Endothelial cell of umbilical vein (primary cell): Measurements from ENCODE around the gene IL17REL. TPM values are rescaled to one million over a fixed set of nuclear protein-coding genes. Genes with fewer than 3 reads are reported as not detected.

ENCODE experiments used
- BruUV-seq: library from RNA; stranded (reverse); fragments of 400-500 nt; replicated peaks from 2 replicates; lab custom pipeline; 2021; lab: Mats Ljungman, UMichigan
- CTCF ChIA-PET: fragments of 300-600, 350-600 bp; sonication (Branson Sonifier 250); formaldehyde crosslinking; loops from one replicate; lab custom pipeline; 2021; ENCODE audit warnings: antibody characterized with exemption, inconsistent platforms; lab: Charles Lee
- POLR2A ChIA-PET: fragments of 300-600, 350-600 bp; sonication (Branson Sonifier 250); formaldehyde crosslinking; loops from one replicate; lab custom pipeline; 2021; ENCODE audit warnings: antibody characterized with exemption, inconsistent platforms; lab: Charles Lee
- DNase-seq: peaks from one replicate; pipeline ENCODE4 v3.0.0-alpha.2; 2011; ENCODE audit warnings: low read depth, low spot score
- FAIRE-seq: peaks from 2 replicates; lab custom pipeline; 2011; peaks lifted over from hg19 to GRCh38; lab: Jason Lieb, UNC
- H2AFZ ChIP-seq: 2 replicates; pipeline ENCODE4 v1.6.0; 2012; ENCODE audit warnings: low read depth, low read length, control low read depth, inconsistent platforms
- H3K27ac ChIP-seq: 2 replicates; pipeline ENCODE4 v1.5.1; 2011; ENCODE audit warnings: low read depth, mild to moderate bottlenecking, control low read depth, low read length, moderate library complexity; ENCODE audit not compliant: insufficient read depth
- H3K27me3 ChIP-seq, 2 experiments: 2 replicates each; pipeline versions ENCODE4 v1.6.0 to v1.6.1; 2011; ENCODE audit warnings: low read length in 2 of 2, mixed read lengths in 1 of 2; ENCODE audit not compliant: control insufficient read depth in 2 of 2, insufficient read depth in 2 of 2
- H3K36me3 ChIP-seq, 2 experiments: 2 replicates in 1 of 2; 3 replicates in 1 of 2; pipeline ENCODE4 v1.5.1; 2011; ENCODE audit warnings: low read length in 2 of 2, mild to moderate bottlenecking in 1 of 2, moderate library complexity in 1 of 2; ENCODE audit not compliant: control insufficient read depth in 2 of 2, insufficient read depth in 2 of 2; ENCODE audit errors: extremely low read depth in 1 of 2
- H3K4me1 ChIP-seq: 3 replicates; pipeline ENCODE4 v1.5.1; 2011; ENCODE audit warnings: mild to moderate bottlenecking, low read length; ENCODE audit not compliant: control insufficient read depth, insufficient read depth; ENCODE audit errors: extremely low read depth
- H3K4me2 ChIP-seq: 2 replicates; pipeline ENCODE4 v1.6.1; 2011; ENCODE audit warnings: low read length, control low read depth, mixed read lengths; ENCODE audit not compliant: insufficient read depth
- H3K4me3 ChIP-seq, 3 experiments: fragments of 200-600 bp in 1 of 3; sonication (generic), shearing (Covaris generic) in 1 of 3; replicated peaks in 1 of 3; 2 replicates each; pipeline ENCODE4 v1.5.1; 2011 to 2016; ENCODE audit warnings: control low read depth in 3 of 3, low read length in 3 of 3, mild to moderate bottlenecking in 2 of 3, inconsistent platforms in 1 of 3, low read depth in 1 of 3, moderate library complexity in 1 of 3; ENCODE audit not compliant: insufficient read depth in 1 of 3
- H3K79me2 ChIP-seq: 2 replicates; pipeline ENCODE4 v1.6.0; 2012; ENCODE audit warnings: low read length, inconsistent platforms; ENCODE audit not compliant: control insufficient read depth, insufficient read depth
- H3K9ac ChIP-seq: replicated peaks from 2 replicates; pipeline ENCODE3; 2011; ENCODE audit warnings: low read length, control low read depth; ENCODE audit not compliant: insufficient read depth; ENCODE audit errors: extremely low read depth
- H3K9me1 ChIP-seq: replicated peaks from 3 replicates; pipeline ENCODE4 v1.6.0; 2011; ENCODE audit warnings: mild to moderate bottlenecking, low read length; ENCODE audit not compliant: control insufficient read depth, insufficient read depth; ENCODE audit errors: extremely low read depth
- H3K9me3 ChIP-seq: replicated peaks from 2 replicates; pipeline ENCODE4 v1.5.1; 2012; ENCODE audit warnings: low read length, inconsistent platforms; ENCODE audit not compliant: control insufficient read depth, insufficient read depth
- H4K20me1 ChIP-seq: replicated peaks from 2 replicates; pipeline ENCODE3; 2011; ENCODE audit warnings: mild to moderate bottlenecking, low read length; ENCODE audit not compliant: control insufficient read depth, insufficient read depth; ENCODE audit errors: extremely low read depth
- FOS ChIP-seq: IDR thresholded peaks from 2 replicates; pipeline ENCODE4 v1.6.1; 2011; ENCODE audit warnings: mild to moderate bottlenecking, low read length, moderate library complexity, borderline replicate concordance; ENCODE audit not compliant: insufficient read depth
- GATA2 ChIP-seq: IDR thresholded peaks from 2 replicates; pipeline ENCODE4 v1.7.0; 2011; ENCODE audit warnings: low read depth, mild to moderate bottlenecking, moderate library complexity, mixed read lengths, low read length; ENCODE audit not compliant: insufficient read length, insufficient read depth
- JUN ChIP-seq: IDR thresholded peaks from 2 replicates; pipeline ENCODE4 v1.6.1; 2011; ENCODE audit warnings: borderline replicate concordance, low read depth; ENCODE audit not compliant: insufficient read length, insufficient read depth
- MYC ChIP-seq: IDR thresholded peaks from one replicate; pipeline ENCODE4 v1.6.1; 2011; ENCODE audit warnings: mild to moderate bottlenecking, low read depth, low read length
- POLR2A ChIP-seq: IDR thresholded peaks from 2 replicates; pipeline ENCODE4 v1.6.1; 2012; ENCODE audit warnings: low read depth, mild to moderate bottlenecking, control low read depth, low read length
- POLR2AphosphoS5 ChIP-seq: IDR thresholded peaks from 2 replicates; pipeline ENCODE4 v1.6.1; 2012; ENCODE audit warnings: low read depth, mild to moderate bottlenecking, control low read depth, low read length, moderate library complexity; ENCODE audit not compliant: insufficient read depth
- dilution Hi-C: fragments of 300-500 bp; cut with MboI; formaldehyde crosslinking; loops from one replicate; pipeline ENCODE4 v1.15.0; 2019; ENCODE audit warnings: low sequenced_read_pairs; ENCODE audit not compliant: extremely low pct_ligation_motif_present
- intact Hi-C: fragments of 100-400 bp; cut with micrococcal nuclease; formaldehyde crosslinking; loops from one replicate; pipeline ENCODE4 v1.10.0; 2022
- polyA plus RNA-seq, 4 experiments: library from polyadenylated mRNA; depleted of rRNA in 3 of 4; stranded (reverse) in 3 of 4; unstranded in 1 of 4; fragments of >200 nt; gene quantifications; 2 replicates each; pipeline versions ENCODE4 v1.2.1 to v1.2.3, GENCODE V29; 2011 to 2012; ENCODE audit warnings: missing spikeins in 1 of 4
- total RNA-seq: library from RNA; stranded (reverse); gene quantifications from 2 replicates; pipeline ENCODE4 v1.2.3, GENCODE V29; 2021
- TF ChIP-seq, protein P1 (sequence below), 2 donors: IDR thresholded peaks; 1 replicate in 1 of 2; 2 replicates in 1 of 2; pipeline ENCODE4 v1.5.1; 2011; ENCODE audit warnings: low read length in 2 of 2, mild to moderate bottlenecking in 2 of 2, moderate library complexity in 2 of 2, control low read depth in 1 of 2, inconsistent platforms in 1 of 2, low read depth in 1 of 2; ENCODE audit not compliant: insufficient read depth in 1 of 2; ENCODE audit errors: extremely low read depth in 1 of 2
- TF ChIP-seq, protein P2 (sequence below): IDR thresholded peaks from 2 replicates; pipeline ENCODE4 v1.6.1; 2011; ENCODE audit not compliant: insufficient read depth, insufficient read length

The IL17REL gene
- total and polyA plus RNA-seq, 2 donors (not counting 3 experiments of a cell fraction or from before 2014, with no cell fraction given): 0.06 to 0.15 TPM

DNA sequence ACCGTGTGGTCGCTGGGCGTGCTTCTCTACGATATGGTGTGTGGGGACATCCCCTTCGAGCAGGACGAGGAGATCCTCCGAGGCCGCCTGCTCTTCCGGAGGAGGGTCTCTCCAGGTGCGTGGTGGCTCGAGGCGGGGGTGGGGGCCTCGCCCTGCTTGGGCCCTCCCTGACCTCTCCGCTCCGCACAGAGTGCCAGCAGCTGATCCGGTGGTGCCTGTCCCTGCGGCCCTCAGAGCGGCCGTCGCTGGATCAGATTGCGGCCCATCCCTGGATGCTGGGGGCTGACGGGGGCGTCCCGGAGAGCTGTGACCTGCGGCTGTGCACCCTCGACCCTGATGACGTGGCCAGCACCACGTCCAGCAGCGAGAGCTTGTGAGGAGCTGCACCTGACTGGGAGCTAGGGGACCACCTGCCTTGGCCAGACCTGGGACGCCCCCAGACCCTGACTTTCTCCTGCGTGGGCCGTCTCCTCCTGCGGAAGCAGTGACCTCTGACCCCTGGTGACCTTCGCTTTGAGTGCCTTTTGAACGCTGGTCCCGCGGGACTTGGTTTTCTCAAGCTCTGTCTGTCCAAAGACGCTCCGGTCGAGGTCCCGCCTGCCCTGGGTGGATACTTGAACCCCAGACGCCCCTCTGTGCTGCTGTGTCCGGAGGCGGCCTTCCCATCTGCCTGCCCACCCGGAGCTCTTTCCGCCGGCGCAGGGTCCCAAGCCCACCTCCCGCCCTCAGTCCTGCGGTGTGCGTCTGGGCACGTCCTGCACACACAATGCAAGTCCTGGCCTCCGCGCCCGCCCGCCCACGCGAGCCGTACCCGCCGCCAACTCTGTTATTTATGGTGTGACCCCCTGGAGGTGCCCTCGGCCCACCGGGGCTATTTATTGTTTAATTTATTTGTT, 49.6 kb downstream of the IL17REL start:
- peak; percentile 21 for FAIRE-seq
- Histone ChIP-seq H3K79me2 (peaks cover 47% of the 10 kb centered on the region), H3K9me3 (no peaks in the 10 kb centered on the region), H3K9me1 (no peaks in the 10 kb centered on the region), H3K4me2 (peak overlapping the region; percentile 64), H3K4me1 (peaks cover 27% of the 10 kb centered on the region), H3K36me3 (peaks cover 19 to 34% of the 10 kb centered on the region in 2 experiments), H3K27me3 (no peaks in the 10 kb centered on the region), H3K27ac (peak overlapping the region; percentile 92), H3K4me3 (peak overlapping the region; percentile 11 to 80 (median 64)), H2AFZ (no peak overlapping the region), H4K20me1 (no peaks in the 10 kb centered on the region), H3K9ac (peak overlapping the region; percentile 94)
- ChIA-PET POLR2A (interaction anchor here (0.7 to 1.7 kb wide), 7 partner anchors 8 to 157 kb away, joined by 3 to 10 read pairs (median 4); no protein-coding TSS in a partner anchor), CTCF (interaction anchor here (0.6 to 3.7 kb wide), 10 partner anchors 8 to 149 kb away, joined by 3 to 32 read pairs (median 4); no protein-coding TSS in a partner anchor)
- no TSS peak for BruUV-seq
- intact Hi-C loops: loop anchor here (1.0 kb wide), 1 partner anchor 32 kb away; no protein-coding TSS in a partner anchor
- TF ChIP-seq MYC: no peak
- TF ChIP-seq JUN: no peak
- TF ChIP-seq, protein P1, sequence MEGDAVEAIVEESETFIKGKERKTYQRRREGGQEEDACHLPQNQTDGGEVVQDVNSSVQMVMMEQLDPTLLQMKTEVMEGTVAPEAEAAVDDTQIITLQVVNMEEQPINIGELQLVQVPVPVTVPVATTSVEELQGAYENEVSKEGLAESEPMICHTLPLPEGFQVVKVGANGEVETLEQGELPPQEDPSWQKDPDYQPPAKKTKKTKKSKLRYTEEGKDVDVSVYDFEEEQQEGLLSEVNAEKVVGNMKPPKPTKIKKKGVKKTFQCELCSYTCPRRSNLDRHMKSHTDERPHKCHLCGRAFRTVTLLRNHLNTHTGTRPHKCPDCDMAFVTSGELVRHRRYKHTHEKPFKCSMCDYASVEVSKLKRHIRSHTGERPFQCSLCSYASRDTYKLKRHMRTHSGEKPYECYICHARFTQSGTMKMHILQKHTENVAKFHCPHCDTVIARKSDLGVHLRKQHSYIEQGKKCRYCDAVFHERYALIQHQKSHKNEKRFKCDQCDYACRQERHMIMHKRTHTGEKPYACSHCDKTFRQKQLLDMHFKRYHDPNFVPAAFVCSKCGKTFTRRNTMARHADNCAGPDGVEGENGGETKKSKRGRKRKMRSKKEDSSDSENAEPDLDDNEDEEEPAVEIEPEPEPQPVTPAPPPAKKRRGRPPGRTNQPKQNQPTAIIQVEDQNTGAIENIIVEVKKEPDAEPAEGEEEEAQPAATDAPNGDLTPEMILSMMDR (IDR thresholded peaks at IDR 0.05; ENCODE audit: extremely low read depth in 1 of 2, insufficient read depth in 1 of 2, low read depth in 1 of 2, low read length in 2 of 2): no peak
- no peak for TF ChIP-seq GATA2
- peak; percentile 21 for TF ChIP-seq POLR2AphosphoS5
- no peak for TF ChIP-seq FOS
- TF ChIP-seq, protein P2, sequence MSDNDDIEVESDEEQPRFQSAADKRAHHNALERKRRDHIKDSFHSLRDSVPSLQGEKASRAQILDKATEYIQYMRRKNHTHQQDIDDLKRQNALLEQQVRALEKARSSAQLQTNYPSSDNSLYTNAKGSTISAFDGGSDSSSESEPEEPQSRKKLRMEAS: no peak
- no peak for TF ChIP-seq POLR2A
- no peak for DNase-seq
- dilution Hi-C loops: no loop called here
